Hematopoietic multipotent progenitor cell treated with erythropoietin and hydrocortisone succinate and interleukin-3 and kit ligand, for 15 days (in vitro differentiated cells): ENCODE data around the gene PLXNC1.
A peak's percentile ranks its signal among the peaks of the same experiment; 100 is the strongest.

Experiments used
- DNase-seq: peaks from one replicate; pipeline ENCODE4 v3.0.0-alpha.2; 2015; ENCODE audit warnings: low spot score

PLXNC1 gene

DNA sequence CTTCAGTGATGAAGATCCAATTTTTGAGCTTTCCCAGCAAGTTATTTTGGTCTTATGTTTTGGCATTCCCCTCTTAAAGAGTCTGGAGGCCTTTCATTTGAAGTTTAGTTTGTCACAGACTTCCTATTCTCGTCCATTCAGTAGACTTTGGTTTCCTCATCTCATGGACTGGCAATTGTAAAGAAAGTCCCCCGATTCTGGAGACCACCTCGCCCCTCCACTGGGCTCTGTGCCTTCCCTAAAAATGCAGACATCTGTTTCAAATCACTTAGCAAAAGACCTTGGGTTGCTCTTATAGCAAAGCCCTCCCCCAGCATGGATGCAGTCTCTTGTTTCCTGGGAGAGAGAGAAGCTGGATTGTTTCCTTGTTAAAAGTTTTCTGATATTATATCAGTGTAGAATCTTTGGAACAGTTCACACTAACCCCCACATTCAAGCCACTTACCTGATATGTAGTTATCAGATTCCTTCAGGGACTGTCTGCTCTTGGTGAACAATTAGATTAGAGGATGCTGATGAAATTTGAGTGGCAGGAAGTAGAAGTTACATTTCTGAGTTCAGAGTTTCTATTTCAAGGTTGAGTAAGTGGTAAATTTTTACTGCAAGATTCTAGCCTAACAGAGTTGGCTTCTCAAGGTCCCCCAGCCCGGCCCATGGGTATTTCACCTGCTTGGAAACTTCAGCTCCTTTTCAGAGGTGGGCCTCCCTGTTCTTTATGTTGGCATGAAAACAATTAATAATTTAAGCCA is 56.3 kb downstream of the PLXNC1 start:
- DNase-seq: no peak

DNA sequence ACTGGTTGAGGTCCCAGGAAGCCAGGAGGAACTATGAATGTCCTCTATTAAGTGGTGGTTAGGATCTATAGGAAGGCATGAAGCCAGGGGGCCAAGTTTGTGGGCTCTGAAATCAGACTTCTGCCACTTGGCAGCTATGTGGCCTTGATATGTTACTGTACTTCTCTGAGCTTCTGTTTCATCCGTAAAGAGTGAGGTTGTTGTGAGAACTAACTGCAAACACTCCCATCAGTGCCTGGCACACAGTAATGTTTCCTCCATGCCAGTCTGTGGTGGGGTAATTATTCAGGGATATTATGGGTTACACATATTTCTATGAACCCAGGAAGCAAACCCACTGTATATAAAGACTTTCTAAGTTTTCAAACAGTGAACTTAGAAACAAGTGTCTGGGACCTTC is 57.4 kb downstream of the PLXNC1 start:
- no peak for DNase-seq

DNA sequence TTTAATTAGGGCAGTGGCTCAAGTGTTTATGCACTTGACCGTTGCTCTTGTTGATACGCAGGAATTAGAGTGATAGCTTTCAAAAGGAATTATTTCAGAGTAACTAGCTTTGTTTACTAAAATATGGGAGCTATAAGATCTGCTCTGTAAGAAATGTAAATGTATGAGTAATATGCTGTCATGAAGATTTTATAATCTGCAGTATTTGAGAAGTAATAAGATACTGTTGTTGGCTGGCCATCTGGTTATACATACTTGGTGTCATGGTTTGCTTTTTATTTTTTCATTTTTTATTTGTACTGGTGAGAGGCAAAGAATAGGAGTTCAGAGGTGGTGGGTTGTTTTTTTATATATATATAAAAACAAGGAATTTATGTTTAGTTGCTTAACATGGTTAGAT is 58.5 kb downstream of the PLXNC1 start:
- peak; percentile 23 for DNase-seq

DNA sequence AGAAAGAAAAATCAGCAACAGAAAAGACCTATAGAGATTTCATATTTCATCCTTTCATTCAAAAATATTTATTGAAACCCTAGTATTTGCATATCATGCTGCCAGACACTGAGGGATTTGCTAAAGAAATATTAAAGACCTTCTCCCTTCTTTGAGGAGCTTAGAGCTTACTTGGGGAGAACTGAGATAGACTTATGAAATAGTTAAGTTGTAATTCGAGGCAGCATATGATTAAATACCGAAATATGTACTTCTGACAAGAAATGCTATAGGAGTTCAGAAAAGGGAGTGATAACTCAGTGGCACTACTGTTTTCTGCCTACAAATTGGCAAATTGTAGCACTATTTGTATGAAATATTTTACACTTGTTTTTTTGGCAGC is 59.1 kb downstream of the PLXNC1 start:
- no peak for DNase-seq

DNA sequence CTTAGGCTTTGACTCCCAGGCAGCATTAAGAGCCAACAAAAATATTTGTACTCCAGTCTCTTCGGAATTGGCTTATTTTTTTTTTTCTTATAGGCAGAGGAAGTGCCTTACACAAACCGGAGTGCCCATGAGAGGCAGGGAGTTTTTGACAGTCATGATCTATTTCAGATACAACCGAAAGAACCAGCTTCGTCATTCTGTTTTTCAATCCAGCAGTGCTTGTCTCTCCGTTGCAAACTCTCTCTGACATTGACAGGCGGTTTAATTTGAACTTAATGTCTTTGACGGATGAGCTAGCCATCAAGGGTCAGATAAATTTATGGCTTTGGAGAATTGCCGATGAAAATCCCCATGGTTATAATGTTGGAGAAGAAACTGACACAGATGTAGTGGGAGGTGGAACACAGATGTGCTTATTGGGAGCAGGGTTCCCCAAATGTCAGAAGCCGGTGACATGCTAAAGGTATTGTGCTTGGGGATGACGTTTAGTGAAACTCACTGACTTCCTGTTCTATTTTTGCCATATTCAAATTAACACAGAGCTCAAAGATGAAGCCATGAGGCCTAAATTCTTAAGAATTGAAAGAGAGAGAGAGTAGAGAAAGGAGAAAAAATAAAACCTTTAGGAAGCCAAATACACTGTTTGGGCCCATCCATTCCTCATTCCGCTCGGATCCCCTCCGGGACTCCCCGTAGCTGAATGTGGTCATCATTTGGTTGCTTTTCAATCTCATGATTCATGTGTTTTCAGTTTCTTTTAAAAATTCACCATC is 59.7 kb downstream of the PLXNC1 start:
- DNase-seq: peak; percentile 84

DNA sequence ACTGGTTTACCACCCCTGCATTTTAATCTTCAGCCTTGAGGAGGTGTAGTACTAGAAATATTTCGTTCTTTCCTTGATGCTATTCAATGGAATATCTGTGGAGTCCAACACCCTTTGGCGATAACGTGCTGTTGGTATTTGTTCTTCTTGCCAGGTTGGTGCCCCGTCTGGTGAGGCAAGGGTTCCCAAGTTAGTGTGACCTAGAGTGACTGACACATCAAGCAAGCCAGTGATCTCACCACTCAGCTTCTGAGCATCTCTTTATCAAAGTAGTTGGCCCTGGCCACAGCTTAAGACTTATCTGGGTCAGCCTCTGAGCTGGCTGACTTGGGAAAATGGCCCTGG is 60.2 kb downstream of the PLXNC1 start:
- peak; percentile 64 for DNase-seq

DNA sequence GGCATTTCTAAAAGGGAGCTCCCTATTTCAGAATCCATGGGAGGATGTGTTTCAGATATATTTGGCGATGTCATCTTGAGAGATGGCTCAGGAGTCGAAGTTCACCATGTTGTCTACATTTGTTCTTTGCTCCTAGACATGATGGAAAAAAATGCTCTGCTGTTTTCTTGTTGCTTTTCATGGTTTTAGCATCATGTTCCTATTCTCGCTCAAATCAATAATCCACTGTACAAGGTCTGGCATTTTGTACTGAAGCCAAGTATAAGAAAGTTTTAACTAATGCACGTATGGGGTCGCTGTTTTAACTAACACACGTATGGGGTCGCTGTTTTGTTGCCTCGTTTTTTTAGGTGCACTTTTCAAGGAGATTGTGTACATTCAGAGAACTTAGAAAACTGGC is 60.9 kb downstream of the PLXNC1 start:
- no peak for DNase-seq

DNA sequence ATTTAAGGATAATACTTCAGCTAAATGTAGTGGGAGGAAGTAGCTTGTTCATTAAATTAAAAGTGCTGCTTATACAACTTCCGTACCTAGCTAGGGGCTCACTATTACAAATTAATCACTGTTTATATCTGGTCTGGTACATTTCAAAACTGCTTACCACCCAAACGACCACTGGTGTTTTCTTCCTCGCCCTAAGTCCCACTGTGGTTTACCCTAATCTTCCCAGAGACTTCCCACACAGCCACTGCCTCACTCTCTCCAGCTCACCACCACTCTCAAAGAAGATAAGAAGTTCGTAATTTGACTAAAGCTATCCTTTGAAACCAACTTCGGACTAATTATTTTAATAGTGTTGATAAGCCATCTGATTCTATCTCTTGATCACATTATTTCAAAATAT is 62.6 kb downstream of the PLXNC1 start:
- no peak for DNase-seq

DNA sequence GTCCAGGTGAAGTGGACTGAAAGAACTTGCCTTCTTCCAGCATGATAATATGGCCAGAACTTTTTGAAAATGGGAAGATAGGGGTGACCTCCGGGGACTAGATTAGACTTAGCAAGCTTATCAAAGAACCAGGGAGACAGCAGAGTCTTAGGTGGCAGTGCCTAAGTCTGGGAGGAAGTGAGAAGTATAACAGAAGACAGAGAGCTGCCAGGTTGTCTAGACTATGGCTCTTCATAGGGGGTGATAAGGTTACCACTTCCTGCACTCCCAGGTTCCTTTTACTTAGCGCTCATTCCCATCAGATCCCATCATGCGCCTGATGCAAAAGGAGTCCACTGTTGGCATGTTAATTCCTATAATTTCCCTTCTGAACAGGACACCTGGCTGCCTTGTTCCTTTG is 69.9 kb downstream of the PLXNC1 start:
- no peak for DNase-seq

DNA sequence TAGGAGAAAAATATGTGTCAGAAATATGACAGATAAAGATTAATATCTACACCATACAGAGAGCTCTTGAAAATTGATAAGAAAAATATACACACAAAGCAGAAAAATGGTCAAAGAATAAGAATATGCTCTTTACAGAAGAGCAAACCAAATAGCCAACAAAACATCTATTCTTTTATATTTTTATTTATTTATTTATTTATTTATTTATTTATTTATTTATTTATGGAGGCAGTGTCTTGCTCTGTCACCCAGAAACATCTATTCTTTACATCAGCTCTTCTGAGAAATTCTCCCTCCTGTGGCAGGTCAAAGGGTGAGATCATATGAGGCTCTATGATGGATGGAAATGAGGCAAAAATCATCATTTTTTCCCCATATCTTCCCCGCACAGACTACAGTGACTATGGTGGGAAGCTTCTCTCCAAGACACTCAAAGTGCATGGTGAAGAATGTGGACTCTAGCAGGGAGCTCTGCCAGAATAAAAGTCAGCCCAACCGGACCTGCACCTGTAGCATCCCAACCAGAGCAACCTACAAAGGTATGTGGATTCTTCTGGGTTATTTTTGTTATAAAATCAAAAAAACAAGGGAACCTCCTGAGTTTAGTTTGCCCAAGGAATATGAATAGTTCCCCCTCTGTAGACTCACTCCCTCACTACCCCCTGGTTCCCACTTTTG is 71.4 kb downstream of the PLXNC1 start:
- DNase-seq: no peak

DNA sequence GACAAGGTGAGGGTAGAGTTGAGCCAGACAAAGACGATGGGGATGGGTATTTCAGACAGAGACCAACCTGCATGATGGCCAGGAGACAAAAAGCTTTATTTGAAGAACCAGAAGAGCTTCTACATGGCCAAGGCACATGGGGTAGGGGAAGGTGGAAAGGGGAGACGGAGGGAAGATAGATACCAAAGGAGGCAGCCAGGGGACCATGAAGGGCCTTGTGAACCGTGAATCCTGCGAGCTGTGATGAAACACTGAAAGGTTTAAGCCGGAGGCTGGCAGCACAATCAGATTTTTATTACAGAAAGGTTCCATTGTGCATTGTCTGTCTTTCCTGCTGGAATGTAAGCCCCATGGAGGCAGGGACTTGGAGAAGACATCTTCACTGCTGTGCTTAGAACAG is 72.4 kb downstream of the PLXNC1 start:
- no peak for DNase-seq

DNA sequence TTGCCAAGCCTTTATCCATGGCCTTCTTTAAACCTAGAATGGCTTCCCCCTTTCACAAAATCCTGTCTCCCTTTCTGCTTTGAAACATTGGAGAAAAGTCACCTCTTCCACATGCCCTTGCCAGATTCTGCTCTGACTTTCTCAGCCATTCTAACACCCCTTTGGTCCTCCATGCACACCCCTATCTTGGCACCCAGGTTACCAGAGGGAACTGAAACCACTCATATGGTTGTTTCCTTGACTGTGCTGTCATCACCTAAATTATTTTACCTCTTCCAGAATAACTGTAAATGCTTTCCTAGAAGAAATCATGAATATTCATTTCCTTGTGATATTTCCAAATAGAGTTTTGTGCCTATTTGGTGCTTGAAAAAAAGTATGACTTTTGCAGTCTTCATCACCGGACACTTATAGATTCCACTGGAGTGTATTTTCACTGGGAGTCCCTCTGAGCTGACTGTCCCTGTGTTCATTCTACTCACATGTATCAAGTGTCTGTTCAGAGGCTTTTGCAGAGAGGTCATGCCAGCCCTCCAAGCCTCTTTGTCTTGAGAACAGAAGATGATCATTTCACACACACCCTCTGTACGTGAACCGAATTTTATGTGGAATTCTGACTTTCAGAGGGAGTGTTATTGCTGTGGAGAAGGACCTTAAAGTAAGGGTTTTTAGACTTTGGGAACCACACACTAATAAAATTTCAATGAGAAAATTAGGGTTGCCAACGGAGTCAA is 74.1 kb downstream of the PLXNC1 start:
- DNase-seq: no peak

DNA sequence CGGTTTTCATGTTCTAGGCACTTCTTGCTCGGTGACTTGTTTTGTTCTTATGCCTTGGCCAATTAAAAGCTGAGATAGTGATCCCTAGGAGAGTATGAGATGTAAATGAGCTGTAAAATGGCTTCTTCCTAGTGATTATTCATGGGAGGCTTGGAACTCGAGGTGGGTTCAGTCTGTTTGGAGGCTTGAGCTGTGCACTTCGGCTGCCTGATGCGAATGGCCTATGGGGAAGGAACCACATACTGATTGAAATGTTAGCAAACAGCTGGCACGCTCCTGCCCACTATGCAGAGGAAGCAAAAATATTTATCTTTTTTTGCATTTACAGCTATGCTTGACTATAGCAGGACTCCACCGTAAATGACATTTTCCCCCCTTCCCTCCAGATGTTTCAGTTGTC is 75.5 kb downstream of the PLXNC1 start:
- DNase-seq: no peak

DNA sequence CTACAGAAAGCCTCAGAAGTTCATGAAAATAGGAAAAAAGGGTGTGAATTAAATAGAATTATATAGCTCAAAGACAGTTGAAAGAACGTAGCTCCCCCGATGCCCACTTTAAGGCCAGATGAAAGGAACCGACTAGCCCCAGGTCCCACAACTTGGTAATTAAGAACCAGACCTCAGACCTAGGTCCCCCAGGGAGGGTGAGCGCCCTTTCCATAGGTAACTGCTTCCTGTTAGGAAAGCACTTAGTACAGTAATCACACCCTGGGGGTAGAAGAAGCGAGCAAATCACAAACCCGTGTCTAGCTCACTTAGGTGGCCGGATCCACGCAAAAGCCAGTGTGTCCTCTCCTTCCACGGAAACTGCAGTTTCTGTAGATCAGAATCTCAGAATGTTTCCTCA is 77.1 kb downstream of the PLXNC1 start:
- DNase-seq: no peak

DNA sequence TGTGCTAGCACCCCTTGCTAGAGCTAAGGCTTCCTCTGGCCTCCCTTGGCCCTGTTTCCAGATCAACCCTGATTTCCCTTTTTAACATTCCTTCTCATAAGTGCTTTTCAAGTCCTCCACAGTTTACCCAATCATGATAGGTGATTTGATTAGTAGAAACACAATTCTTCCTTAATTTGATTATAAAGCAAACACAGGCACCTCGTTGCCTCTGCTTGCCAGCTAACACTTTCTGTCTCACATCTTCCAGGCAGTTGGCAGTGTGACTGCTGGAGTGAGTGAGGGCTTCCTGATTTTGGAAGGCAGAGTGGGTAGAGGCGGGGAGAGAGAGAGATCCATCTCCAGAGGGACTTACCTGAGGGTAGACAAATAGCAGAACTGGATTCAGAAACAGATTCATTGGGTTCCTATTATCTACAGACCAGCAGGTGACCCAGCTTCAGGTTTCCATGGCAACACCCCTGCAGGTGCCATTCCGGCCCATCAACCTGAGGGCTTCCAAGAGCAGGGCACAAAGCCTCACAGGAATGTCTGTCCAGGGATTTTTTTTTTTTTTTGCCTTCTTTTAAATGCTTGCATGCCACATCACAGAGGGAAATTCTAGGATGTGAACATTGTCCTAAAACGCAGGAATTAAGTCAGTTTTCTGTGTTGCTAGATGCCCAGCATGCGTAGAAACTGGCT is 77.7 kb downstream of the PLXNC1 start:
- no peak for DNase-seq

DNA sequence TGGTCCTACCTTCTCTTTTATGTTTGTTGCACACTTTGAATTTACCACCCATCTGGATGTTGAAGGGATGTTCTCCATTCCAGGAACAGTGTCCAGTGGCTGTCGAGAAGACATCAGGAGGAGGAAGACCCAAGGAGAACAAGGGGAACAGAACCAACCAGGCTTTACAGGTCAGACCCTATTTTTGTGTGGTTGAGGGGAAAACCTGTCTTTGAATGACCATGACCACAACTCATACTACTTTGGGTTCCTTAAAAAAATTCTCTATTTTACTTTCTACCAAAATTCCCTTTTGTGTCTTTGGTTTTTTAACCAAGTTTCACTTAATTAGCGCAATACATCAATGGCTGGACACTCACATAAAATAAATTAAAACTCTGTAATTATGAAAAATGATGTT is 78.7 kb downstream of the PLXNC1 start:
- no peak for DNase-seq

DNA sequence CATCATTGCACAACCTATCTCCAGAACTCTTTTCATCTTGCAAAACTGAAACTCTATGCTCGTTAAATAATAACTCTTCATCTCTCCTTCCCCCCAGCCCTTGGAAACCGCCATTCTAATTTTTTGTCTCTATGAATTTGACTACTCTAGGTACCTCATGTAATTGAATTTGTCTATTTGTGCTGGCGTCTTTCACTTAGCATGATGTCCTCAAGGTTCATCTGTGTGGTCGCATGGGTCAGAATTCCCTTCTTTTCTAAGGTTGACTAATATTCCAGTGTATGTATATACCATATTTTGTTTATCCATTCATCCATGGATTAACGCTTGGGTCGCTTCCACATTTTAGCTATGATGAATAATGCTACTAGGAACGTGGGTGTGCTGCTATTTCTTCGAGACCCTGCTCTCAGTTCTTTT is 80.1 kb downstream of the PLXNC1 start:
- DNase-seq: no peak

DNA sequence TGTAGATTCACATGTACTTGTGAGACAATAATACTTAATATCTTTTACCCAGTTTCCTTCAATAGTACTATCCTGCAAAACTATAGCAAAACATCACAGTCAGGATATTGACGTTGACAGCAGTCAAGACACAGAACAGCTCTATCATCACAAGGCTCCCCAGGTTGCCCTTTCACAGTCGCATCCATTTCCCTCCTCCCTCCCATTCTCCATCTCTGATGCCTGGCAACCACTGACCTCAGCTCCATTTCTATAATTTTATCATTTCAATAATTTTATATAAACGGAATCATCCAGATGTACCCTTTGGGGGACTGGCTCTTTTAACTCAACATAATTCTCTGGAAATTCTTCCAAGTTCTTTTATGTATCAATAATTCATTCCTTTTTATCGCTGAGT is 81.5 kb downstream of the PLXNC1 start:
- DNase-seq: no peak

DNA sequence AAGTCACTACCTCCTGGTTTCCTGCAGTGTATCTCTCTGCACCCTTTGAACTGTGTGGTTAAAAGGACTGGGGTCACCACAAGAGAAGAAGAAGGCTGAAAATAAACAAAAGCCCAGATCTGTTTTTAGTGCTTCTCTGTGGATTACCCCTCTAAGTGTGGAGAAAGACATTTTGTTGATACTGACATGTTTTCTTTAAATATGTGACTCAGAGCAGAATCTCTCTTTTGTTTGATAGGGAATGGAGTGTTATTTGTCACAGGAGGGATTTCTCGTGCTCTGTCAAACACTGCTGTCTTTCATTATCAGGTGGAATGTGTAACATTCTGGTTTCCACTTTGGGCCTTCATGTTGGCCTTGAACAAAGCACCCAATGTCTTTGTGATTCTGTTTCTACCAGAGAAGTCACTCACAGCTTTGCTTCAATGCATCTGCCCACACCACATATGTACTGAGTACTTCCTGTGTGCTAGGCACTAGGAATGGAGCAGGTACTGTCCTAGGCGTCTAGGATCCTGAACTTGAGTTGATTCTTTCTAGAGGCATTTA is 82.1 kb downstream of the PLXNC1 start:
- DNase-seq: no peak

DNA sequence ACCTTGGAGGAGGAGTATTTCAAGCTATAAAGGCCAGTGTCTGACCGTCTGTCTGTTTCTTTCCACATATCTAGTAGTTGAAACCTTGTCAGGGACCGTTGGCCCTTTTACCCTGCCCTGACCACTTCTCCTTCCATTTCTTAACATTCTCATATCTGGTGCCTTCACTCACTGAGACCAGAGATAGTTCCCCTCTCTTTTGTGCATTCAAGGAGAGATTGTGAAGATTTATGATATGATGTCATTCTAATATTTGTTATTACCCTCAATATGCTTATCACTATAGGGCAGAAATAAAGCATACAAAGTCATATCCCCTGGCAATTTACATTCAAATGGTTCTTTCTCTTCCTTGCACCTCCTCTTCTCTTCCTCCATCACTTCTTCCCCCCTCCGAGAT is 83.3 kb downstream of the PLXNC1 start:
- no peak for DNase-seq

DNA sequence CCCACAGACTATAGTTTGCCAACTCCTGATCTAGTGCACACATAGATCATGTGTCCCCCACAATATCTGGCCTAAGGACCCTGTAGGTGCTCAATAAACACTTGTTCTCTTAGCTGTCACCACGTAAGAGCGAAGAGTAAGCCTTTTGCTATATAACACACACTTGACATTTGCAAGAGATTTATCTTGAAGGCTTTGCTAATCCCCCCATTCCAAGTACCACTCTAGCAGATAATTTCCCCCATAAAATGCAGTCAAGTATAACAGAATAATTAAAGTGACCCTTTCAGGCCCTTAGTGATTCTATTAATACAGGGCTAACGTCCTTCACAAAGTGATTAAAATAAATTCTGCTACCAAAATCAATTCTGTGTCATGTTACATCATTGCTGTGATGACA is 87.5 kb downstream of the PLXNC1 start:
- DNase-seq: no peak
